Heart left ventricle (tissue), 16 donors: ENCODE data around the gene GRAP. TPM values are rescaled to one million over a fixed set of nuclear protein-coding genes. Genes with fewer than 3 reads are reported as not detected.

ENCODE experiments used
- ATAC-seq, 4 donors: fragments of 200-7000 bp; cut with Tn5 transposase; one replicate each; pipeline ENCODE4 v1.9.1; 2020 to 2022; ENCODE audit warnings: moderate library complexity in 4 of 4, mild to moderate bottlenecking in 3 of 4, moderate number of reproducible peaks in 1 of 4
- DNase-seq, 5 donors: peaks; one replicate each; pipeline ENCODE4 v3.0.0-alpha.2; 2020
- H3K27ac ChIP-seq, 12 donors: fragments of 200-600 bp; sonication (generic) in 4 of 12; one replicate each; pipeline versions ENCODE4 v1.5.0 to v1.8.0; 2016 to 2022; ENCODE audit warnings: mild to moderate bottlenecking in 2 of 12
- H3K27me3 ChIP-seq, 9 donors: fragments of 200-600 bp; sonication (generic) in 2 of 9; one replicate each; pipeline versions ENCODE4 v1.5.1 to v1.8.0; 2016 to 2022; ENCODE audit warnings: mild to moderate bottlenecking in 3 of 9
- H3K36me3 ChIP-seq, 9 donors: fragments of 200-600 bp; sonication (generic) in 2 of 9; one replicate each; pipeline versions ENCODE4 v1.5.0 to v1.8.0; 2018 to 2022; ENCODE audit warnings: mild to moderate bottlenecking in 2 of 9
- H3K4me1 ChIP-seq, 12 donors: fragments of 200-600 bp; sonication (generic) in 4 of 12; one replicate each; pipeline versions ENCODE4 v1.5.0 to v1.8.0; 2016 to 2022; ENCODE audit warnings: mild to moderate bottlenecking in 3 of 12
- H3K4me3 ChIP-seq, 12 donors: fragments of 200-600 bp; sonication (generic) in 4 of 12; one replicate each; pipeline versions ENCODE4 v1.5.0 to v1.8.0; 2017 to 2022; ENCODE audit warnings: mild to moderate bottlenecking in 9 of 12, moderate library complexity in 4 of 12
- H3K9me3 ChIP-seq, 12 donors: fragments of 200-600 bp; sonication (generic) in 4 of 12; one replicate each; pipeline versions ENCODE4 v1.5.0 to v1.8.0; 2016 to 2022; ENCODE audit warnings: mild to moderate bottlenecking in 1 of 12
- CTCF ChIP-seq, 12 donors: fragments of 200-600 bp; sonication (generic) in 4 of 12; IDR thresholded peaks; one replicate each; pipeline versions ENCODE4 v1.5.0 to v1.8.0; 2018 to 2022; ENCODE audit warnings: antibody characterized with exemption in 12 of 12, mild to moderate bottlenecking in 5 of 12
- POLR2A ChIP-seq, 2 donors: fragments of 450-650 bp; IDR thresholded peaks; one replicate each; pipeline ENCODE4 v1.6.1; 2017; ENCODE audit warnings: antibody characterized with exemption in 2 of 2, mild to moderate bottlenecking in 2 of 2, moderate library complexity in 2 of 2
- WGBS, 4 donors: extraction: QIAGEN DNeasy Blood & Tissue Kit in 2 of 4; methylation state at CpG; one replicate each; pipeline versions ENCODE4 v1.1.5 to v1.1.7; 2013 to 2018; 5-methylcytosine and 5-hydroxymethylcytosine counted together
- intact Hi-C, 10 donors: fragments of 100-400 bp; cut with DNase I; formaldehyde crosslinking; loops; one replicate each; pipeline versions ENCODE4 v1.11.1 to v1.14.2; 2022
- polyA plus RNA-seq, 2 donors: library from polyadenylated mRNA; stranded (reverse); fragments of 200-250 nt; gene quantifications; one replicate each; pipeline ENCODE4 v1.2.3, GENCODE V29; 2013
- total RNA-seq, 9 donors: library from RNA; depleted of rRNA in 2 of 9; stranded (reverse); fragments of >200 nt in 2 of 9; fragmentation: NEBNext Ultra II Directional in 3 of 9; extraction: Animal tissue kit (Norgen Biotek cat#: 25700) in 3 of 9; gene quantifications; one replicate each; pipeline versions ENCODE4 v1.1.0 to v1.2.4, GENCODE V29; 2016 to 2023
- donor health status: ischemic (EF 13 %, LVEDD 7.1; RV severe dilation, severe dysfunction).
- donor health status: healthy with polysubstance abuse.
- donor health status: DM: no; HTN: yes; CAD: no.
- donor health status: DM: no; HTN: no; CAD: no.
- donor health status: ischemic (EF 25% LVEDD 6.9; RV normal size, moderate dysfunction).
- donor health status: ischemic (EF 25% LVEDD 5.7; RV mildly dilated, moderate dysfunction).
- donor health status: healthy.
- donor health status: DM: yes; HTN: yes; CAD: no.
- donor health status: ischemic (EF 35%, LVEDD 5.7; RV mildly dilated, moderate dysfunction).
- donor health status: nonischemic (EF 11% LVEDD 7.7; RV severe dilation, severe dysfunction).
- donor health status: DM: yes; HTN: yes; CAD: no.
- donor health status: PGD.
- donor health status: ischemic (EF 29% LVEDD 5.4; RV normal size, mild dysfunction).
- donor health status: nonischemic (EF 23%, LVEDD 6.1; RV moderate dilation, normal function).

The GRAP gene
- total and polyA plus RNA-seq, 11 donors = 1.1 to 6.3 (median 2.1) TPM

- H3K4me1 ChIP-seq = no peaks in the 10 kb centered on the region
- 90 to 96% (median 93%) methylated on average over 22 of the region's 22 CpGs for WGBS, 4 donors
- ATAC-seq (no peak), DNase-seq (peak in 3 of 5 donors; percentile 14 to 42 (median 17))
- no peak overlapping the region for H3K27ac ChIP-seq
- peaks cover 0 to 3% (median 0%) of the 10 kb centered on the region in 9 donors for H3K27me3 ChIP-seq
- H3K9me3 ChIP-seq = no peaks in the 10 kb centered on the region
- no peak for TF ChIP-seq CTCF (IDR thresholded peaks at IDR 0.05)
- intact Hi-C loops = no loop called here
- no peaks in the 10 kb centered on the region for H3K36me3 ChIP-seq
- no peak overlapping the region for H3K4me3 ChIP-seq
These were observed 34.3 kb downstream of the GRAP start for GRCh38 chr17:19012171-19013080.

GRCh38 chr17:19011581-19011980 lies 35.2 kb downstream of the GRAP start:
- TF ChIP-seq POLR2A (IDR thresholded peaks at IDR 0.05) (no peak), CTCF (IDR thresholded peaks at IDR 0.05) (no peak)
- peaks cover 0 to 5% (median 0%) of the 10 kb centered on the region in 12 donors for H3K9me3 ChIP-seq
- H3K4me1 ChIP-seq = no peaks in the 10 kb centered on the region
- no peaks in the 10 kb centered on the region for H3K36me3 ChIP-seq
- H3K27me3 ChIP-seq = peaks cover 0 to 3% (median 0%) of the 10 kb centered on the region in 9 donors
- no peak overlapping the region for H3K4me3 ChIP-seq
- ATAC-seq = no peak
- WGBS, 4 donors = 78 to 85% (median 84%) methylated on average over 6 of the region's 6 CpGs
- DNase-seq = peak in 2 of 5 donors; percentile 14 to 40
- intact Hi-C loops = no loop called here
- no peak overlapping the region for H3K27ac ChIP-seq

- peaks cover 0 to 6% (median 0%) of the 10 kb centered on the region in 12 donors for H3K9me3 ChIP-seq
- DNase-seq (peak in 3 of 5 donors; percentile 14 to 43 (median 23)), ATAC-seq (peak in 2 of 4 donors; percentile 15 to 28)
- H3K27me3 ChIP-seq = no peaks in the 10 kb centered on the region
- intact Hi-C loops = no loop called here
- no peak for TF ChIP-seq CTCF (IDR thresholded peaks at IDR 0.05)
- TF ChIP-seq POLR2A (IDR thresholded peaks at IDR 0.05) = no peak
- no peak overlapping the region for H3K4me3 ChIP-seq
- no peaks in the 10 kb centered on the region for H3K4me1 ChIP-seq
- H3K36me3 ChIP-seq = no peaks in the 10 kb centered on the region
- no peak overlapping the region for H3K27ac ChIP-seq
- 62 to 71% (median 69%) methylated on average over 11 of the region's 11 CpGs for WGBS, 4 donors
These were observed 35.8 kb downstream of the GRAP start for GRCh38 chr17:19010729-19011505.

- intact Hi-C loops = loop anchor here in 2 of 10 donors (5.0 to 10.0 kb wide), 2 partner anchors 53 to 55 kb away; partner anchors contain the start of gene SLC5A10 (in 1 of the 2)
- ATAC-seq (no peak), DNase-seq (peak in 2 of 5 donors; percentile 20 to 21)
- peaks cover 0 to 6% (median 0%) of the 10 kb centered on the region in 12 donors for H3K9me3 ChIP-seq
- no peak overlapping the region for H3K27ac ChIP-seq
- H3K27me3 ChIP-seq = no peaks in the 10 kb centered on the region
- 90 to 97% (median 95%) methylated on average over 12 of the region's 12 CpGs for WGBS, 4 donors
- no peaks in the 10 kb centered on the region for H3K36me3 ChIP-seq
- TF ChIP-seq POLR2A (IDR thresholded peaks at IDR 0.05) = no peak
- TF ChIP-seq CTCF (IDR thresholded peaks at IDR 0.05) = no peak
- no peak overlapping the region for H3K4me3 ChIP-seq
- peaks cover 0 to 3% (median 0%) of the 10 kb centered on the region in 12 donors for H3K4me1 ChIP-seq
These were observed 36.8 kb downstream of the GRAP start for GRCh38 chr17:19009970-19010369.
